Measurements from ENCODE around the gene ASB13.
"Not testable (repeated sequence)": the region's sequence is repeated elsewhere in the genome, so short reads cannot be mapped to it uniquely, and the experiment has no call there.

Gene ASB13

DNA sequence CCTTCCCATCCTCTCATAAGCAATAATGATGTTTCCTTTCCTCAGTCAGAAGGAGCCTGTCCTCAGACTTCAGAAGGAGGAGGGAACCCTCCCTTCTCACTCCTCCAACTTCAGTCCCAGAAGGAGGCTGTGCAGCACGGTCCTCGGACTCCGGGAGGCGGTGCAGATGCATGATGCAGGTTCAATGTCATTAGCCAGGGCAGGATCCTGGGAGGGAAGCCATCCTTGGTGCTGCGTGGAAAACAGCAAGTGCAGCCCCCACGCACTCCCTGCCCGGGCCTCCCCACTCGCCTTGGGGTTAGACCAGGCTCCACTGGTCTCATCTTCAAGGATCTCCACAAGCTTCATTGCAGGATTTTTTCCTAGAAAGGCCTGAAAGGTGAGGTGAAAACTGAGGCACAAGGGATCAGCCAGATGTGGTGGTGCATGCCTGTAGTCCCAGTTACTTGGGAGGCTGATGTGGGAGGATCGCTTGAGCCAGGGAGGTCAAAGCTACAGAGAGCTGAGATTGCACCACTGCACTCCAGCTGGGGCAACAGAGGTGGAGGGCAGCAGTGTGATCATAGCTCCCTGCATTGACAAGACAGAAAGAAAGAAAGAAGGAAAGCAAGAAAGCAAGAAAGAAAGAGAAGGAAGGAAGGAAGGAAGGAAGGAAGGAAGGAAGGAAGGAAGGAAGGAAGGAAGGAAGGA lies 62.0 kb downstream of the ASB13 start:
- no peak for DNase-seq

DNA sequence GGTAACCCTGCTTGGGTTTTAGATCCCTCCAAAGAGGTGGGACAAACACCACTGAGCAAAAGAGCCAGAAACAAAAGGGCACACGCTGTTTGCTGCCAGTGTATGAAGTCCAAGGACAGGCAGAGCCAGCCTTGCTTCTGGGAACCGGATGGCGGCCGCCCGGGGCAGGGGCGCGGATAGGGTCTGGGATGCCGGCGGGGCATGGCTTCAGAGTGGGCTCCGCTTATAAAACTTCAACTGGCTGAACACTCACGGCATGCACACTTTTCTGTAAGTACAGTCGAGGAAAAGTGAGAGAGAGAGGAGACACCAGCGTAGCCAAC lies 62.6 kb downstream of the ASB13 start:
- no peak for DNase-seq

DNA sequence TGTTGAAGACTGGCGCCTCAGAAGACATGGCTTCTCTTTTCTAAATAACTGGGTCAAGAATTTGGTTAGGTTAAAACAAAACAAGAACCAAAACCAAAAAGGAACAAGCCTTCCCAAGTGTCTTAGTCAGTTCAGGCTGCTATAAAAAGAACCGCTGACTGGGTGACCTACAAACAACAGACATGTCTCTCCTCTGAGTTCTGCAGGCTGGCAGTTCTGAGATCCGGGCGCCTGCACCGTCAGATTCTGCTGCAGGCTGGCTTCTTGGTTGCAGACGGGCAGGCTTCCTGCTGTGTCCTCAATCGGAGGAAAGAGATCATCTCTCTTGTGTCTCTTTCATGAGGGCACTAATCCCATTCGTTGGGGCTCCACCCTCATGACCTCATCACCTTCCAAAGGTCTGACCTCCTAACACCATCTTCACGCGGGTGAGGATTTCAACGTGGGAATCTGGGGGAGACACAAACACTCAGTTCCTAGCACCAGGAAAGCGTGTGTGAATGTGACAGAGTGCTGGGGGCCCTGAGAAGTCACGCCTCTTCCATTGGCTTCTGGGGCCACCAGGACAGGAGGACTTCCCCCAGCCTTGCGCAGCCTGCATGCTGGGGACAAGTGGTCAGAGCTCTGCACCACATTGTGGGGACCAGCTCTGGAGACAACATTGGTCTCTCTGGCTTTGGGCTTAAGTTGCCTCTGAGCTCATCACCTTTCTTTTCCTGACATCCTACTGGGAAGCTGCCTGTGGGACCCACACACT lies 63.1 kb downstream of the ASB13 start:
- no peak for DNase-seq

DNA sequence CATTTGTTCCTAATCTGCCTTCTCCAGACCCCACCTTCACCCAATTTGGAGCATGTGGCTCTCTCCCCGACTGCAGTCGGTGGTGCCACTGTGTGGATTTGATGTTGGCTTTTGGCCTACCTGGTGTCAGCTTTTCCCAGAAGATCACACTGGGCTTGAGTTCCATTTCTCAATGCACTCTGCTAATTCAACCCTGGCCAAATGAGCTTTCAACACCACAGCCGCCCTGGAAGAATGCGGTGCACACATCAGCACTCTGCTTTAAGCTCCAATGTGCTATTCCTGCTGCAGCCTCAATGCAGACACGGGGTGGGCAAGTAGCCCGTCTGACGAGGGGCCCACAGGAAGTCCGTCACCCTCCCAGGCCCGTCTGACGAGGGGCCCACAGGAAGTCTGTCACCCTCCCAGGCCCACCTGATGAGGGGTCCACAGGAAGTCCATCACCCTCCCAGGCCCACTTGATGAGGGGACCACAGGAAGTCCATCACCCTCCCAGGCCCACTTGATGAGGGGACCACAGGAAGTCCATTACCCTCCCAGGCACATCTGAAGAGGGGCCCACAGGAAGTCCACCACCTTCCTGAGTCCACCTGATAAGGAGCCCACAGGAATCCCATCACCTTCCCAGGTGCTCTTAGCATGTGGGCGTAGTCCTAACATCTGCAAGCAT lies 64.4 kb downstream of the ASB13 start:
- no peak for DNase-seq

DNA sequence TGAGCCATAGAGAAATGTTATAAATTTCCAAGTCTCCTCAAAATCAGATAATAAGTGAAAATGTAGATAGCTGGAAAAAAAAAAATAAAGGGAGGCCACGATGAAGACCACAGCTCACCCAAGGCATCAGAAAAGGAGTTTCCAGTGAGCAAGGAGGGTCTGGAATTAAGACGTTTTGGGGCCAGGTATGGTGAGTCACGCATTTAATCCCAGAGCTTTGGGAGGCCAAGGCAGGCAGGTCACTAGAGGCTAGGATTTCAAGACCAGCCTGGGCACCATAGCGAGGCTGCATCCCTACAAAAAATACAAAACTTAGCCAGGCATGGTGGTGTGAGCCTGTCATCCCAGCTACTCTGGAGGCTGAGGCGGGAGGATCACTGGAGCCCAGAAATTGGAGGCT lies 65.5 kb downstream of the ASB13 start:
- DNase-seq = no peak

DNA sequence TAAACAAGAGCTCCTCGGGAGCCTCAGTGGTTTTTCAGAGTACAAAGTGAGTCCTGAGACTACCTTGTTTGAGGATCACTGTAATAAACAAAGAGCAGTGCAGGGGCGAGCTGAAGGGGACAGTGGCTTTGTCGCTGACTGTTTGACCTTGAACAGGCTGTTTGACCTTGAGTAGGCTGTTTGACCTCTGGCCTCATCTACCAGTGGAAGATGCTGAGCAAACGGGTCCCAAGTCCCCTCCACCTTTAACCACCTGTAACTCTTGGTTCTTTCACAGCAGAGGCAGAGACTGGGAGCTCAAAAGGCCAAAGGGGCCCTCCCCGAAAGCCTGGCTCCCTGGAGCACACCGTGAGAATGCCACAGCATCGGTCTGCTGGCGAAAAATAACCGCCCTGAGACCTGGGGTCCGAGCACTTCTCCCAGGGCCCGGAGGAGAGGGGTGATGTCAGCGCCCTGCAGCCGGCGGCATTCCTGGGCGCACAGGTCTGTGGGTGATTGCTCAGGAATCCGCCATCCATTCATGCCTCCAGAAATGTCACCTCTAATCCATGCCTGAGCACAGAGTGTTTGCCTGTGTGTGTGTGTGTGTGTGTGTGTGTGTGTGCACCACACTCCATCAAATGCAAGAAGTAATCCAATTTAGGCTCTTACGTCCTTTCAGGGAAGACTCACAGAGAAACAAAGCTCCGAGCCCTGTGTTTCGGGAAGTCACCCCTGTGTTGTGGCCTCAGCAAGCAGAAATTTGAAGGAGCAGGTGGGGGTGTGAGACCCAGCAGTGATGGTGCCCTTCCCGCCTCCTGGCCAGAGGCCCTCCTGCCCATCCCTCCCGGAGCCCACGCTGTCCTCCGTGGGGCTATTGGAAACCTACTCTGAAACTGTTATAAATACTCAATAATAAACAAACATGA lies 66.5 kb downstream of the ASB13 start:
- DNase-seq = no peak

DNA sequence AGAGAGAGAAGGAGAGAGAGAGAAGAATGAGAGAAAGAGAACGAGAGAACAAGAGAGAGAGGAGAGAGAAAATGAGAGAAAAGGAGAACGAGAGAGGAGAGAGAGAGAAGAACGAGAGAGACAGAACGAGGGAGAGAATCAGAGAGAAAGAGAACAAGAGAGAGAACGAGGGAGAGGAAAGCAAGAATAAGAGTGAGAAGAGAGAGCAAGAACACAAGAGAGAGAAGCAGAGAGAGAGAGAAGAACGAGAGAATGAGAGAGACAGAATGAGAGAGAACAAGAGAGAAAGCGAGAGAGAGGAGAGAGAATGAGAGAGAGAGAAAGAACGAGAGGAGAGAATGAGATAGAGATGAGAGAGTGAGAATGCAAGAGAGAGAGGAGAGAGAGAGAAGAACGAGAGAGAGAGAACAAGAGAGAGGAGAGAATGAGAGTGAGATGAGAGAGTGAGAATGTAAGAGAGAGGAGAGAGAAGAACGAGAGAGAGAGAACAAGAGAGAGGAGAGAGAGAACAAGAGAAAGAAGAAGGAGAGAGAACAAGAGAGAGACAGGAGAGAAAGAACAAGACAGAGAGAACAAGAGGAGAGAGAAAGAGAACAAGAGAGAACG lies 68.2 kb downstream of the ASB13 start:
- no peak for DNase-seq

DNA sequence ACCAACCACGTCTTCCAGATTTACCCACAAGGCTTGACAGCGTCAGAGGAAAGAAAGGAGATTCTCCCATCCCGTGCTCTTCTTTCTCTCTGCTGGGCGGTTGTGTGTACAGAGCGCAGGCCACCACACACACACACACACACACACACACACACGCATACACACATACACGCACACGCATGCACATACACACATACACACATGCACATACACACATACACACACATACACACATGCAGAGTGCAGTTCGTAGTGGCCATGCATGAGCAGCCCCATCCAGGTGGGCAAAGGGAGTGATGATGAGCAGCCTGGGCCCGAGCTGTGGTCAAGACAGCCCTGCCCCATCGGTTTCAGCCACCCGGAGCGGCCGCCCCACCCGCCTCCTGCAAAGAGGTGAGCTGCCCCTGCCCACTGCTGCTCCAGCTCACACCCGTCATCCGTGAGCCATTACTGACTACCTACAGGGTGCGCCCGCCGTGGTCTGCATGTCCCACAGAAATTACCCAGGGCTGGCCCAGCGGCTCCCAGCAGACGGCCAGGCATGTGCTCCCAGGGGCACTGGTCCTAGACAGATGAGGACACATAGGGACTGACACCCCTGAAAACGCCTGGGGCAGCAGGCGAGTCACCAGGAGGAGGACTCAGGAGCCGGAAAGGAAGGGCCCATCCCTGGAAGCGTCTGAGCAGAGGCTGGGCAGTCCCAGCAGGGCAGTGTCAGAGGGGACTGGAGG lies 69.6 kb downstream of the ASB13 start:
- no peak for DNase-seq

DNA sequence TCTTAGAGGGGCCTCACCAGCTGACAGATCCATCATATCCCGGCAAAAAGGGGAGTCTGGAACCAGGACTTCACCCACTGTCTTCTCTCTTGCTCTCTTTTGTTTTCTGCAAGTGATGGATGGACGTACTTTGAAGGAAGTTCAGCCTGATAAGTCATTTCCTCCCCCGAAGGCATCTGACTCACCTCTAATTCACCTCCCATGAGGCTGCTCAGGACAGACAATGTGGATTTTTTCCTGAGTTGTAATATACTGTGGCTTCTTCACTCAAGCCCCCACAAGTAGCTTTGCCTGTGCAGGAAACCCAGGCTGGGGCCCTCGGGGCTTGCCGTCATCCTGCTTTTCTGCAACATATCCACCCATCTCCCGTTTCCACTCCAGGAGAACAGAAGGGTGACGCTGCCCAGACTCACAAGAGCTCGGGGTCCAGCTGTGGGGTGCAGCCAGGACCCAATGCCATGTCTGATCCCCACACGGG lies 70.4 kb downstream of the ASB13 start:
- no peak for DNase-seq

DNA sequence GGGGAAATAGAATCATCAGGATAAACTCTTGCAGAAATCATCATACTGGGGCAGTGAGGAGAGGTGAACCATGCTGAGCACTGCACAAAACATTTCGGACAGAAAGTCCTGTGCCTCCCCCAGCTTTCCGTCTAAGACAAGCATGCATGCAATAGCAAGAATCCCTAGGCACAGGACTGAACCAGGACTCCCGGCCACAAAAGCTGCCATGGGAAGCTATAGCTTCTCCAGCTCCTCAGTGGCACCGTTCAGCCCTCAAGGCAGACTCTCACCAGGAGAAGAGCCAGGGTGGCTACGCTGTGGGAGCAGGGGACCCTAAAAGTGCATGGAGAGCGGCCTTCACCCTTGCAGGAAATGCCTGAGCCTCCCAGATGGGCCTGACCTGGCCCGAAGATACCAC lies 70.8 kb downstream of the ASB13 start:
- DNase-seq = no peak

DNA sequence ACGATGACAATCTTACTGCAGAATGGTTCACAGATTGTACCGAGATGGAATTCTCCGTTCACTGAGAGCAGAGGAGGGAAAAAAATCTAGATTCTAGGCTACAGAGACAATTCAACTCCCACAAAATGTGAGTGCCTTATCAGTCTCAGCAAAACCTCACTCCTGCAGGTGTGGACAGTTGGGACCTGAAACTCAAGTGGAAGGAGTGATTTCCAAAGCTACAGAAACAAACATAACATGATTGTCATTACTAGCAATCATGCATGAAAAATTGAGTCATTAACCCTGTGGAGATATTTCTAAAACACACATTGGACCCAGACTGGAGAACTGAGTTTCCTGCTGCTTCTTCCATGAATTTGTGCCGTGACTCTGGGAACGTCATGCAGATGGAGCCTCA lies 71.3 kb downstream of the ASB13 start:
- DNase-seq = no peak

DNA sequence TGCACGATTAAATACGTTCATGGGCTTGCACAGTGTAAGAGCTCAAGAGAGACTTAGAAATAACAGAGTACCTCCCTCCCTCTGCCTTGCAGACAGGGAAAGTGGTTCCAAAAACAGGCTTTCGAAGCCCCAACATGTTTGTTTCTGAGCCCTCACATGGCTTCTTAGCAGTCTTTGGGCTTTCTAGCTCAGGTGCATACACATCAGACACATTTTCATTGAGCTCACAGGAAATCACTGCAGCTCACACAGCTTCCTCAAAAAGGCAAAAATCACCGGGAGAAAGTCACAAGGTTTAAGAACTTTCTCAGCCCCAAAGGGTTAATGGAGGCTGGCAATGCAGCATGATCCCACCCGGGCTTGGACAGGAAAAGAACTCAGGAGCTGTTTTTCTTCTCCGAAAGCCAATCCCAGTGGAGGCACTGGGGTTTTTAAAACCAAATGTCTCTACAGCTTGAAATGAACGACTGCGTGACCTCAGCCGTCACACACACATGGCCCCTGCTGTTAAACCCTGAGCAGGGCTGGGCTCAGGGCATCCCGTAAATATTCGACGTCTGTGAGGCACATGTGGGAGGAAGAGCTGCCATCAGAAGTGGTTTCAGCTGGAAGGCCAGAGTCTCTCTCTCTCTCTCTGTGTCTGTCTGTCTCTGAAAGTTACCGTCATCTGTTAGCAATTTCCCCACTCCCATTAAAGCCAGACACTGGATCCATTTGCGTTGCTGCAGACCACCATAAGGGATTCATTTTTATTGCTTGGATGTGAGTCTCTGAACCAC lies 71.9 kb downstream of the ASB13 start:
- no peak for DNase-seq

DNA sequence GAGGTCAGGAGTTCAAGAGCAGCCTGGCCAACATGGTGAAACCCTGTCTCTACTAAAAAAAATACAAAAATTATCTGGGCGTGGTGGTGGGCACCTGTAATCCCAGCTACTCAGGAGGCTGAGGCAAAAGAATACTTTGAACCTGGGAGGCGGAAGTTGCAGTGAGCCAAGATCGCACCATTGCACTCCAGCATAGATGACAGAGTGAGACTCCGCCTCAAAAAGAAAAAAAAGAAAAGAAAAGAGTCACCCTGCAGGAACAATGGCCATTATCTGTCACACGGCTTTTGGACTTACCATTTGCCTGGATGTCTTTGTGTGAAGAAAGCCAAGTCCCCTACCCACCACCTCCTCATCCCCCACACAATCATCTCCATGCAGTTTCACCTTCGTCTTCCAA lies 73.0 kb downstream of the ASB13 start:
- not testable (repeated sequence) for DNase-seq

DNA sequence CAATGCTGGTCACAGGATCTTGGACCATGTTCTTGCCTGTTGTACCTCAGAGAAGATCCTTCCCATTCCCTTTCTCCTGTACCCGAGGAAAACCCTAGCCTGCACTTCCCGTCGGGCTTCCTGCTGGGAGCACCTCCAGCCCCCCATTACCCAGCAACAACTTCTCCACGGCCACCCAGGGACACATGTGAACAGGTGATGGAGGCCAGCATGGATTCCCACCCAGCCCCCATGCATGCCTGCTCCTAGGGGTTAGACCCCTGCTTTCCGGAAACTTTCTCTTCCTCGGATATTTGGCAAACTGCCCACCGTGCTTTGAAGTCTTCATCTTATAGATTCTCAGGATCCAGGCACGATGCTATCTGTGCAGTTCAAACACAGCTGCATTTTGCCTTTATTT lies 74.3 kb downstream of the ASB13 start:
- DNase-seq = no peak

DNA sequence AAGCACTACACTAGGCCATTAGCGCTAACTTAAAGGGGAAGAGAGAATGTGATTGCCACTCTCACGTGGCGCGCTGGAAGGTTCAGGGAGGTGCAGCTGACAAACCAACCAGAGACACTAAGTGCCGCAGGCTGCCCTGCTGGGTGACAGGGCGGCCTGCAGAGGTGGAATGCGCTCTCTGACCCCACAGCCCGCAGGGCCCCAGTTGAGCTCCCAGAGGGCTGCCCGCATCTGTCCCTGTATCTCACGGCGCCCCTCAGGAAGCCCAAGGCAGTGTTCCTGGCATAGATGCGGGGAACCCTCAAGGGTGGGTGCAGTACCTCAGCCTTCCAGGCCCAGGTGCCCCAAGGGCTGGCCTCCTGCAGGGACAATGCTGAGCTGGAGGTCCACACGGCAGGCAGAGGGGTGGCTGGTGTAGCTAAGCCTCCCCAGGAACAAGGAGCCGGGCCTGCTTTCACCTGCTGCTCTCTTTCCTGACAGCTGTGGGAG lies 75.0 kb downstream of the ASB13 start:
- DNase-seq = no peak

DNA sequence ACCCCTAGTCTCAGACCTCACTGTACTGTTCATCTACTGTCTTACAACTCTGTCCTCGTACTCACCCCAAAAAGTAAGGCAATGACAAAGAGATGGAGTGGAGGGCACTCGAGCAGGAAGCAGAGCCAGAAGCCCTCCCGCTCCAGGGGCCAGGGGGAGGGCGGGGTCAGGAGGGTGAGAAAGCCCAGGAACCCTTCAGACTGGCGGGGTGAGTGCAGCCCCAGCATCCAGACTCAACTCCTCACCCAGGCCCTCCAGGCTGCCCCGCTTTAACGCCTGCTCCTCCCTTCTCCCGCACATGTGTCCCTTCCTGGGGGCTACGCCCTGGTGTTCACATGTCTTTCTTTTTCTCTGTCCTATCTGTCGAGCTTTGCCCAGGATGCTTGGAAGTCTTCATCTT lies 75.6 kb downstream of the ASB13 start:
- no peak for DNase-seq

DNA sequence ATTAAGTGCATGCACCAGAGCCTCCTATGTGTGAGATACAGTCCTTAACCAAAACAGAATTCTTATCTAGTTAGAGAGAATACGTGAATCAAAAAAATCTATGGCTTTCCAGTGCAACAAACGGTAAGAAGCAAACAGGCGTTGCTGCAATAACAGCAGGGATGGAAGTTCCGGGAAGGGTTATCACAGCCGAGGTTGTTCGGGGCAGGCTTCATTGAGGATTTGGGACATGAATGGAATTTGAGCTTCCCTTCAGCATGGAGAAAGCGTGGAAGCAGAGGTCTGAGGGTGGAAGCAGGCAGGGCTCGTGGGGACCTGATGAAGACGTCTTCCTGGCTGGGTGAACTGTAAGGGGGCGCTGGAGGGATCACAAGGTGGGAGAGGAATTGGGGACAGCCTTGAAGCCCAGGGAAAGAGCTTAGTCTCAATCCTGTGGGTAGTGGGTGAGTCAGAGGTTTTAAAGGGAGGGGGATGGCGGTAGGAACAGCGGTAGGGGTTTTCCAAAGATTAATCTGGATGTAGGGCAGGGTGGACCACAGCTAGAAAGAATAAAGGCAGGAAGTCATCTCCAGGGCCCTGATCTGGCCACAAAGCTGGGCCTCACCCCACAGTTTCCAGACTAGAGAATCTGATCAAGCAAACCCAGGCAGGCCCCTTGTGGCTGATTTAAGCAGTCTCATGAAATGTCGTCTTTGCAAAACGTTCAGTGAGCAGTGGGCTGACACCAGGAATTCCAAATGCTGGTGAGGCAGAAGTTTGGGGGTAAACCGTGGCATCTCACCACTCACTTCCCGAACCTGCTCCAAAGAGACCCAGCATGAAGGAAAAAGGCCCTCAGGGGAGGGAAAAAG lies 76.5 kb downstream of the ASB13 start:
- DNase-seq = no peak

DNA sequence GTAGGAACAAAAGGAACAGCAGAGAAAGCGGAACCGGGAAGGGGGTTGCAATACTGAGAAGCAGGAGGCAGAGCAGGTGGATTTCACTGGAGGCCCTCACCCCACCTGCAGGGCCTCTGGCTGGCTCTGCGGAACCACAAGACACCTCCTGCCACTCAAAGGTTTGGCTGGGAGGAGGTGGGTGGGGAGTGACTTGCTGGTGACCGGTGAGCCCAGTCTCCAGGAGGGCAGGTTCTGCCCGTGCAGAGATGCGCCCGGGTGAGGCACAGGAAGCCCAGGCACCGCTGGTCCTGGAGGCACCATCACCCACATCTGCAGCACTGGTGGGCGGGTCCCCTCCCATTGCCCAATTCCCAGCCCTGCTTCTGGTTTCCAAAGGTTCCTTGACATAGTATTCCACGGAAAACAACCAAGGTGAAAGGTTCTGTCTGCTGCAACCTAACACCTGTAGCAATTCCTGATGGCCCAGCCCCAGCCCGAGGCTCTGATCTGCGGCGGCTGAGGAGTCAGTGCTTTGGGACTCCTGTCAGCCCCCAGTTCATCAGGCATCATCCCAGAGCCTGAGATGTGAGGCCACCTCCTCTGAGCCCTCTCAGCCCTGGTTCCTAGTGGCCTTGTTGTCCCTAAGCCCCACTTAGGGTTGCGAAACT lies 77.3 kb downstream of the ASB13 start:
- DNase-seq = no peak
